SK-N-SH (cell line): Measurements from ENCODE around the gene SLC6A8. TPM values are rescaled to one million over a fixed set of nuclear protein-coding genes. Genes with fewer than 3 reads are reported as not detected.
"Not testable (repeated sequence)": the region's sequence is repeated elsewhere in the genome, so short reads cannot be mapped to it uniquely, and the experiment has no call there.

ENCODE experiments used
- CTCF ChIA-PET: fragments of 300-600, 350-600 bp; formaldehyde crosslinking; extraction: SDS; loops from one replicate; lab custom pipeline; 2021; lab: Yijun Ruan, JAX
- POLR2A ChIA-PET: fragments of 350-600 bp; sonication (Branson Sonifier 250); formaldehyde crosslinking; extraction: SDS; loops from one replicate; lab custom pipeline; 2020; ENCODE audit warnings: antibody characterized with exemption, inconsistent platforms; lab: Yijun Ruan, JAX
- DNase-seq: peaks from one replicate; pipeline ENCODE4 v3.0.0; 2012
- H2AFZ ChIP-seq: fragments of 200-600 bp; sonication (generic); 2 replicates; pipeline ENCODE4 v1.8.1; 2016; ENCODE audit warnings: antibody characterized with exemption, mild to moderate bottlenecking, low read depth
- H3F3A ChIP-seq: fragments of 200-600 bp; sonication (generic); replicated peaks from 2 replicates; pipeline ENCODE3; 2016; ENCODE audit warnings: antibody characterized with exemption, mild to moderate bottlenecking; ENCODE audit not compliant: insufficient read depth
- H3K27ac ChIP-seq, 2 experiments: fragments of 200-500 bp in 1 of 2; fragments of 200-600 bp in 1 of 2; sonication (Bioruptor generic) in 1 of 2; sonication (generic), shearing (Covaris generic) in 1 of 2; 2 replicates each; pipeline versions ENCODE4 v1.5.1 to v1.6.1; 2014 to 2016; ENCODE audit warnings: low read depth in 2 of 2, inconsistent platforms in 1 of 2, low read length in 1 of 2, mild to moderate bottlenecking in 1 of 2, mixed read lengths in 1 of 2
- H3K27me3 ChIP-seq: fragments of 200-600 bp; sonication (generic), shearing (Covaris generic); 2 replicates; pipeline ENCODE4 v1.6.1; 2016; ENCODE audit warnings: mixed run types; ENCODE audit not compliant: insufficient read depth
- H3K36me3 ChIP-seq, 2 experiments: fragments of 200-500 bp in 1 of 2; fragments of 200-600 bp in 1 of 2; sonication (Bioruptor generic) in 1 of 2; sonication (generic) in 1 of 2; replicated peaks in 1 of 2; 2 replicates each; pipeline versions ENCODE3 to v1.5.1; 2014 to 2016; ENCODE audit warnings: low read length in 1 of 2, mild to moderate bottlenecking in 1 of 2; ENCODE audit not compliant: insufficient read depth in 2 of 2, control insufficient read depth in 1 of 2
- H3K4me1 ChIP-seq, 2 experiments: fragments of 200-500 bp in 1 of 2; fragments of 200-600 bp in 1 of 2; sonication (Bioruptor generic) in 1 of 2; sonication (generic), shearing (Covaris generic) in 1 of 2; 2 replicates each; pipeline versions ENCODE4 v1.5.1 to v1.6.1; 2014 to 2016; ENCODE audit warnings: low read depth in 1 of 2, low read length in 1 of 2, mixed run types in 1 of 2; ENCODE audit not compliant: insufficient read depth in 2 of 2, control insufficient read depth in 1 of 2
- H3K4me2 ChIP-seq: fragments of 200-600 bp; sonication (generic), shearing (Covaris generic); 2 replicates; pipeline ENCODE4 v1.6.1; 2017; ENCODE audit warnings: mixed run types
- H3K4me3 ChIP-seq, 2 experiments: fragments of 200-500 bp in 1 of 2; fragments of 200-600 bp in 1 of 2; sonication (Bioruptor generic) in 1 of 2; sonication (generic), shearing (Covaris generic) in 1 of 2; 2 replicates each; pipeline versions ENCODE4 v1.5.1 to v1.8.1; 2014 to 2016; ENCODE audit warnings: low read depth in 2 of 2, inconsistent platforms in 1 of 2, low read length in 1 of 2, mild to moderate bottlenecking in 1 of 2, mixed read lengths in 1 of 2, moderate library complexity in 1 of 2
- H3K79me2 ChIP-seq: fragments of 200-600 bp; sonication (generic); 2 replicates; pipeline ENCODE4 v1.8.1; 2017; ENCODE audit warnings: mild to moderate bottlenecking; ENCODE audit not compliant: insufficient read depth
- H3K9ac ChIP-seq: fragments of 200-600 bp; sonication (generic); 2 replicates; pipeline ENCODE4 v1.6.1; 2017; ENCODE audit warnings: mixed run types
- H3K9me2 ChIP-seq: fragments of 200-600 bp; sonication (generic); 2 replicates; pipeline ENCODE4 v1.6.1; 2017; ENCODE audit warnings: mixed run types
- H3K9me3 ChIP-seq: fragments of 200-600 bp; sonication (generic); 2 replicates; pipeline ENCODE4 v1.6.1; 2017; ENCODE audit warnings: mixed run types, mild to moderate bottlenecking, moderate library complexity
- H4K20me1 ChIP-seq: fragments of 200-600 bp; sonication (generic); 2 replicates; pipeline ENCODE4 v1.6.1; 2017; ENCODE audit warnings: mild to moderate bottlenecking, mixed run types; ENCODE audit not compliant: insufficient read depth
- ELF1 ChIP-seq: IDR thresholded peaks from 2 replicates; pipeline ENCODE4 v1.4.0; 2012
- FOXM1 ChIP-seq: IDR thresholded peaks from 2 replicates; pipeline ENCODE4 v1.4.0; 2012; ENCODE audit warnings: low read depth, mild to moderate bottlenecking
- GATA2 ChIP-seq: sonication (generic); formaldehyde crosslinking; IDR thresholded peaks from 2 replicates; pipeline ENCODE4 v1.5.0; 2020; ENCODE audit warnings: mild to moderate bottlenecking, missing genetic modification reagents
- IRF3 ChIP-seq: fragments of 150-350 bp; IDR thresholded peaks from 2 replicates; pipeline ENCODE4 v1.6.1; 2016; ENCODE audit warnings: mild to moderate bottlenecking, low read depth, low read length
- MXI1 ChIP-seq: IDR thresholded peaks from 2 replicates; pipeline ENCODE4 v1.6.1; 2012; ENCODE audit warnings: mild to moderate bottlenecking, low read depth, low read length, improper control_type of control experiment
- TCF12 ChIP-seq: IDR thresholded peaks from 2 replicates; pipeline ENCODE4 v1.4.0; 2012
- USF1 ChIP-seq: IDR thresholded peaks from 2 replicates; pipeline ENCODE4 v1.4.0; 2012; ENCODE audit warnings: low read depth, borderline replicate concordance
- USF2 ChIP-seq: fragments of 150-350 bp; IDR thresholded peaks from 2 replicates; pipeline ENCODE4 v1.6.1; 2017; ENCODE audit warnings: antibody characterized with exemption, low read length, low read depth, borderline replicate concordance
- WGBS: methylation state at CpG from one replicate; pipeline ENCODE4 v1.1.6; 2017; ENCODE audit warnings: low lambda C conversion rate; 5-methylcytosine and 5-hydroxymethylcytosine counted together
- polyA plus RNA-seq, 3 experiments: library from polyadenylated mRNA; depleted of rRNA; stranded (reverse); fragments of >200 nt; gene quantifications; 2 replicates each; pipeline ENCODE4 v1.2.3, GENCODE V29; 2012

The SLC6A8 gene
- polyA plus RNA-seq, 1 of the 3 experiments (the other 2 are of a cell fraction): 30.8 TPM

- no peak for TF ChIP-seq USF1
- no peak for TF ChIP-seq USF2
- no peak for TF ChIP-seq FOXM1
- TF ChIP-seq GATA2 (CRISPR knock-in tag): no peak
- TF ChIP-seq TCF12: no peak
These were observed 7.1 kb downstream of the SLC6A8 start (continued) for GRCh38 chrX:153694687-153695270.

- TF ChIP-seq MXI1 (no peak), ELF1 (no peak), IRF3 (no peak), GATA2 (CRISPR knock-in tag) (no peak)
- Histone ChIP-seq H3K27ac (no peak overlapping the region), H3K27me3 (no peaks in the 10 kb centered on the region; the same call in 1 of the 2 replicates), H2AFZ (no peak overlapping the region), H4K20me1 (no peaks in the 10 kb centered on the region), H3K36me3 (peaks cover 0 to 2% of the 10 kb centered on the region in 2 experiments), H3K4me1 (peaks cover 0 to 21% of the 10 kb centered on the region in 2 experiments; a peak in 1 of 4 replicates), H3K9ac (no peak overlapping the region), H3F3A (no peaks in the 10 kb centered on the region), H3K4me2 (no peak overlapping the region), H3K9me3 (no peaks in the 10 kb centered on the region), H3K4me3 (no peak overlapping the region), H3K79me2 (no peaks in the 10 kb centered on the region), H3K9me2 (no peaks in the 10 kb centered on the region)
- no peak for DNase-seq
- WGBS: 51% methylated on average over 11 of the region's 15 CpGs
- POLR2A ChIA-PET: no interaction called here
- CTCF ChIA-PET: interaction anchor here (1.3 kb wide), 1 partner anchor 12 kb away, joined by 7 read pairs; no protein-coding TSS in a partner anchor
These were observed 8.4 kb downstream of the SLC6A8 start for GRCh38 chrX:153696100-153696499.

GRCh38 chrX:153696538-153696937, 8.8 kb downstream of the SLC6A8 start:
- H3K4me1 ChIP-seq: peaks cover 0 to 19% of the 10 kb centered on the region in 2 experiments; a peak in 1 of 4 replicates
- DNase-seq, H3K9ac ChIP-seq, POLR2A ChIA-PET, H3K27me3 ChIP-seq, H3K79me2 ChIP-seq, H3K36me3 ChIP-seq, H2AFZ ChIP-seq, H3K4me2 ChIP-seq, H3K9me2 ChIP-seq, H4K20me1 ChIP-seq, H3K27ac ChIP-seq, H3K4me3 ChIP-seq, H3F3A ChIP-seq, H3K9me3 ChIP-seq: not testable (repeated sequence)
- 60% methylated on average over 7 of the region's 10 CpGs for WGBS
- CTCF ChIA-PET: interaction anchor here (1.3 kb wide), 1 partner anchor 11 kb away, joined by 7 read pairs; no protein-coding TSS in a partner anchor

GRCh38 chrX:153696986-153697722, 9.4 kb downstream of the SLC6A8 start:
- POLR2A ChIA-PET: not testable (repeated sequence)

More at GRCh38 chrX:153696986-153697722, 9.4 kb downstream of the SLC6A8 start:
- H3K4me3 ChIP-seq, H3K9me2 ChIP-seq, H3K27ac ChIP-seq, H3K9me3 ChIP-seq, H4K20me1 ChIP-seq, CTCF ChIA-PET, H3K9ac ChIP-seq, H3K4me2 ChIP-seq, H2AFZ ChIP-seq, H3F3A ChIP-seq, H3K27me3 ChIP-seq, DNase-seq, H3K36me3 ChIP-seq, H3K79me2 ChIP-seq: not testable (repeated sequence)
- H3K4me1 ChIP-seq: peaks cover 0 to 12% of the 10 kb centered on the region in 2 experiments; a peak in 1 of 4 replicates
- 61% methylated on average over 13 of the region's 16 CpGs for WGBS
